Keratinocyte (primary cell): ENCODE results near the gene ERC1. TPM values are rescaled to one million over a fixed set of nuclear protein-coding genes. Genes with fewer than 3 reads are reported as not detected.

ENCODE experiments used
- DNase-seq: peaks from one replicate; pipeline ENCODE4 v3.0.0-alpha.2; 2011; ENCODE audit warnings: low read depth, missing footprints, low spot score
- FAIRE-seq: peaks from 2 replicates; lab custom pipeline; 2011; peaks lifted over from hg19 to GRCh38; lab: Jason Lieb, UNC
- H2AFZ ChIP-seq: 2 replicates; pipeline ENCODE4 v1.6.0; 2012; ENCODE audit warnings: low read length, control low read depth, inconsistent platforms; ENCODE audit not compliant: control insufficient read depth
- H3K27ac ChIP-seq: 2 replicates; pipeline ENCODE4 v1.5.1; 2011; ENCODE audit warnings: low read length; ENCODE audit not compliant: control insufficient read depth, insufficient read depth
- H3K27me3 ChIP-seq: 3 replicates; pipeline ENCODE4 v1.6.0; 2011; ENCODE audit warnings: low read length; ENCODE audit not compliant: control insufficient read depth, insufficient read depth; ENCODE audit errors: extremely low read depth
- H3K36me3 ChIP-seq, 2 experiments: 2 replicates in 1 of 2; 3 replicates in 1 of 2; pipeline ENCODE4 v1.5.1; 2011; ENCODE audit warnings: low read length in 2 of 2, mild to moderate bottlenecking in 1 of 2; ENCODE audit not compliant: control insufficient read depth in 2 of 2, insufficient read depth in 2 of 2; ENCODE audit errors: extremely low read depth in 1 of 2
- H3K4me1 ChIP-seq: 3 replicates; pipeline ENCODE4 v1.5.1; 2011; ENCODE audit warnings: low read length; ENCODE audit not compliant: control insufficient read depth, insufficient read depth; ENCODE audit errors: extremely low read depth
- H3K4me2 ChIP-seq: 3 replicates; pipeline ENCODE4 v1.6.0; 2011; ENCODE audit warnings: low read depth, low read length; ENCODE audit not compliant: control insufficient read depth, insufficient read depth; ENCODE audit errors: extremely low read depth
- H3K4me3 ChIP-seq, 3 experiments: fragments of 200-600 bp in 1 of 3; sonication (generic) in 1 of 3; 2 replicates in 2 of 3; 3 replicates in 1 of 3; pipeline ENCODE4 v1.5.1; 2011 to 2016; ENCODE audit warnings: low read length in 3 of 3, mild to moderate bottlenecking in 3 of 3, control low read depth in 2 of 3, inconsistent platforms in 1 of 3, low read depth in 1 of 3, mixed read lengths in 1 of 3, mixed run types in 1 of 3, moderate library complexity in 1 of 3; ENCODE audit not compliant: control insufficient read depth in 2 of 3, insufficient read depth in 2 of 3; ENCODE audit errors: extremely low read depth in 1 of 3
- H3K79me2 ChIP-seq: 2 replicates; pipeline ENCODE4 v1.6.0; 2012; ENCODE audit warnings: low read length; ENCODE audit not compliant: control insufficient read depth, insufficient read depth
- H3K9ac ChIP-seq: 3 replicates; pipeline ENCODE4 v1.6.0; 2011; ENCODE audit warnings: low read length; ENCODE audit not compliant: control insufficient read depth, insufficient read depth; ENCODE audit errors: extremely low read depth
- H3K9me1 ChIP-seq: 3 replicates; pipeline ENCODE4 v1.6.0; 2011; ENCODE audit warnings: low read length; ENCODE audit not compliant: control insufficient read depth, insufficient read depth; ENCODE audit errors: extremely low read depth
- H3K9me3 ChIP-seq: 2 replicates; pipeline ENCODE4 v1.5.1; 2012; ENCODE audit warnings: low read depth, low read length; ENCODE audit not compliant: control insufficient read depth
- H4K20me1 ChIP-seq: 3 replicates; pipeline ENCODE4 v1.6.0; 2011; ENCODE audit warnings: low read length; ENCODE audit not compliant: control insufficient read depth, insufficient read depth; ENCODE audit errors: extremely low read depth
- EZH2 ChIP-seq: IDR thresholded peaks from one replicate; pipeline ENCODE4 v1.6.1; 2012; ENCODE audit warnings: inconsistent platforms, mild to moderate bottlenecking, low read length, moderate library complexity
- dilution Hi-C: fragments of 300-500 bp; cut with MboI; formaldehyde crosslinking; loops from one replicate; pipeline ENCODE4 v1.7.0; 2020; ENCODE audit warnings: low sequenced_read_pairs; ENCODE audit not compliant: extremely low pct_ligation_motif_present
- polyA plus RNA-seq, 5 experiments: library from polyadenylated mRNA; depleted of rRNA in 3 of 5; stranded (reverse) in 3 of 5; stranded (forward) in 1 of 5; unstranded in 1 of 5; fragments of >200 nt; gene quantifications; 1 replicate in 1 of 5; 2 replicates in 3 of 5; 3 replicates in 1 of 5; pipeline versions ENCODE4 v1.2.1 to v1.2.3, GENCODE V29; 2011 to 2012; ENCODE audit warnings: missing spikeins in 2 of 5, low read depth in 1 of 5, low replicate concordance in 1 of 5
- TF ChIP-seq, protein P1 (sequence below), 3 experiments: IDR thresholded peaks in 1 of 3; conservative IDR thresholded peaks in 1 of 3; optimal IDR thresholded peaks in 1 of 3; 2 replicates in 2 of 3; 3 replicates in 1 of 3; pipeline versions ENCODE3 to v1.5.1; 2011; ENCODE audit warnings: low read length in 3 of 3, mild to moderate bottlenecking in 3 of 3, moderate library complexity in 2 of 3, control low read depth in 1 of 3, inconsistent platforms in 1 of 3; ENCODE audit not compliant: insufficient read depth in 2 of 3; ENCODE audit errors: extremely low read depth in 1 of 3

The ERC1 gene
- polyA plus RNA-seq, 1 donor (not counting 4 experiments of a cell fraction or from before 2014, with no cell fraction given): 16.1 TPM

DNA sequence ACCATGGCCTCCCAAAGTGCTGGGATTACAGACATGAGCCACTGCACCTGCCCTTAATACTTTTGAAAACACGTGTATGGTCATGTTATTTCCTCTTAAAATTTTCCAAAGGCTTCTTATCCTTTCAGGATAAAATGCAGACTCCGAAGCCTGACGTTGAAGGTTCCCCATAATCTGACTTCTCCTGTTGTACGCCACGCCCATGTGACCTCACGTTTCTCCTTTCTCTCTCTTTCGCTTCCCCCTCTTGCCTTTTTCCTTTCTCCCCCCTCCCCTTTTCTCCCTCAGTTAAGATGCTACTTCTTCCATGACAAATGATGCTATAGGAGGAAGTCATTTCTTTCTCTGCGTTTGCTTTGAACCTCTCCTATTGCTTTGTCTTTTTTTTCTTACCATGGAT is 337.4 kb downstream of the ERC1 start:
- no peak for FAIRE-seq

DNA sequence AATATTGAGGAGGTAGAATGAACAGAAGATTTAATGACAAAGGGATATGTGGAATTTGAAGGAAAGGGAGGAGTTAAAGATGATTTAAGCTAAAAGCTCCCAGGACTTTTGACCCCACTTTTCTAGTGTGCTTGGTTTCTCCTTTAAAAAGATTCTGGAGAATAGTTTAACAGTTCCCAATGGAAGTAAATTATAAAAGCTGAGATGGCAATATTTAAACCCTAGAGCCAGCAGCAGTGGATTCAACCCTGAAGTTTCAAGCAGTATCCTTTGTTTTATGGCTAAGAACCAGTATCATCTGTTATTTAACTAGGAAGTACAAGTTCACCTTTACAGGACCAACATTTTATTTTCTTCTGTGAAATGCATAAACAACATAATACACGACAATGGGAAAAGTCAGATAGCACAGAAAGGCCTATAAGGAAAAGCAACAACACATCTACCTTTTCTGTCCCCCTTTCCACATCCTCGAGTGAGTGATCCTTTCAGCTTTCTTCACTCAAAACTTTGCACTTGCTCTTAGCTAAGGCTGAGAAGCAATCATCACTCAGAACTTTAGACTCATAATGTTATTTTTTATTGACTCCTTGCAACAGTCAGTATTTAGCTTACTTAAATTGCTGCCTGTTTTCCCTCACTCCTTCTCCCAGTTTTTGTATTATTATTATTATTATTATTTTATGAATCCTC is 338.9 kb downstream of the ERC1 start:
- Histone ChIP-seq H3K27ac (no peak overlapping the region), H3K79me2 (peaks cover under 1% of the 10 kb centered on the region), H2AFZ (no peak overlapping the region), H3K4me2 (no peak overlapping the region), H3K27me3 (no peaks in the 10 kb centered on the region), H4K20me1 (no peaks in the 10 kb centered on the region), H3K36me3 (no peaks in the 10 kb centered on the region), H3K9me3 (no peaks in the 10 kb centered on the region), H3K9me1 (no peaks in the 10 kb centered on the region), H3K4me1 (peaks cover 15% of the 10 kb centered on the region), H3K4me3 (no peak overlapping the region), H3K9ac (no peak overlapping the region)
- dilution Hi-C loops: no loop called here
- TF ChIP-seq EZH2: no peak
- TF ChIP-seq, protein P1, sequence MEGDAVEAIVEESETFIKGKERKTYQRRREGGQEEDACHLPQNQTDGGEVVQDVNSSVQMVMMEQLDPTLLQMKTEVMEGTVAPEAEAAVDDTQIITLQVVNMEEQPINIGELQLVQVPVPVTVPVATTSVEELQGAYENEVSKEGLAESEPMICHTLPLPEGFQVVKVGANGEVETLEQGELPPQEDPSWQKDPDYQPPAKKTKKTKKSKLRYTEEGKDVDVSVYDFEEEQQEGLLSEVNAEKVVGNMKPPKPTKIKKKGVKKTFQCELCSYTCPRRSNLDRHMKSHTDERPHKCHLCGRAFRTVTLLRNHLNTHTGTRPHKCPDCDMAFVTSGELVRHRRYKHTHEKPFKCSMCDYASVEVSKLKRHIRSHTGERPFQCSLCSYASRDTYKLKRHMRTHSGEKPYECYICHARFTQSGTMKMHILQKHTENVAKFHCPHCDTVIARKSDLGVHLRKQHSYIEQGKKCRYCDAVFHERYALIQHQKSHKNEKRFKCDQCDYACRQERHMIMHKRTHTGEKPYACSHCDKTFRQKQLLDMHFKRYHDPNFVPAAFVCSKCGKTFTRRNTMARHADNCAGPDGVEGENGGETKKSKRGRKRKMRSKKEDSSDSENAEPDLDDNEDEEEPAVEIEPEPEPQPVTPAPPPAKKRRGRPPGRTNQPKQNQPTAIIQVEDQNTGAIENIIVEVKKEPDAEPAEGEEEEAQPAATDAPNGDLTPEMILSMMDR (optimal IDR thresholded peaks at IDR 0.05 in 1 of 3, IDR thresholded peaks at IDR 0.05 in 1 of 3, conservative IDR thresholded peaks at IDR 0.05 in 1 of 3; ENCODE audit: extremely low read depth in 1 of 3, insufficient read depth in 2 of 3, low read length in 3 of 3): no peak
- no peak for FAIRE-seq
- no peak for DNase-seq

More for the DNA sequence above, 337.4 kb downstream of the ERC1 start:
- H3K27ac ChIP-seq: no peak overlapping the region
- H3K9me1 ChIP-seq: no peaks in the 10 kb centered on the region
- H3K4me2 ChIP-seq: no peak overlapping the region
- H4K20me1 ChIP-seq: no peaks in the 10 kb centered on the region
- no peaks in the 10 kb centered on the region for H3K36me3 ChIP-seq
- no peak for DNase-seq
- peaks cover 15% of the 10 kb centered on the region for H3K4me1 ChIP-seq
- no peaks in the 10 kb centered on the region for H3K79me2 ChIP-seq
- H3K9ac ChIP-seq: no peak overlapping the region
- TF ChIP-seq, protein P1 (optimal IDR thresholded peaks at IDR 0.05 in 1 of 3, IDR thresholded peaks at IDR 0.05 in 1 of 3, conservative IDR thresholded peaks at IDR 0.05 in 1 of 3; ENCODE audit: extremely low read depth in 1 of 3, insufficient read depth in 2 of 3, low read length in 3 of 3): no peak
- TF ChIP-seq EZH2: no peak
- dilution Hi-C loops: no loop called here
- no peak overlapping the region for H3K4me3 ChIP-seq
- no peaks in the 10 kb centered on the region for H3K9me3 ChIP-seq
- H3K27me3 ChIP-seq: no peaks in the 10 kb centered on the region
- H2AFZ ChIP-seq: no peak overlapping the region
